Measurements from ENCODE around the gene UQCC2.

UQCC2 gene

DNA sequence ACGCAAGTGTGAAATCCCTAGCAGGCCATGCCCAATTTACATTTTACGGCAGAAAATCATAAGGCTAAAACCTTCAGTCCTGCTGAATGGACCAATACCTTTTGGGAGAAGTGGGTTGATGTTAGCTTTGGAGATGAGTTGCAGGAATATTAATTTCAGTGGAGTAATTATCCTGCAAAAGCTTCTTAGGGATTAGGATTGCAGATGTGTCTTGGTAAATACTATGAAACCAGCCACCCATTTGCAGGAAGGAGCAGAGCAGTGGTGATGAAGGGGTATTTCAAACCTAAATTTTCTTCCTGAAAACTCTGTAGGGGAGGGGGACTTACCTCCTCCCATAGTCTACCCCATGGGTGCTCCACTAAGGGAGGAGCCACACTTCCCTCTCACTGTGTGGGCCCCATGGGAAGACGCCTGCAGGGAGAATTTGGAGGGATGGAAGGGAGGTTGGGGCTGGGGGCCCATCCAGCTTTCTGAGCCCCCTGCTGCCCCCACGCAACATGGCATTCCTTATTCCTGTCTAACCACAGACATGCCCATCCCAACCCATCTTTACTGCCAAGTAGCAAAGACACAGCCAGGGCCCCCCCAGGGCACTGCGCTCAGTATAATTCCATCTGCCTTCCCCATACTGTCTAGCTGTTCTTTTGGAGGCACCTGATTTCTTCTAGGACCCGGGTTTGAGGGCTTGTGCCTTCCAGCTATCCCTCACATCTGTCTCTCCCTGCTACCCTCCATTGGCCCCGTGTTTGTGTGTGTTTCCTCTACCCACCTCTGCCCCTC is 14.6 kb upstream of the UQCC2 start:
- no peak for DNase-seq (ENCODE audit: low read depth in 2 of 2)

- DNase-seq (ENCODE audit: low read depth in 2 of 2), result no peak
Observed at GRCh38 chr6:33725222-33725621, 13.7 kb upstream of the UQCC2 start.

DNA sequence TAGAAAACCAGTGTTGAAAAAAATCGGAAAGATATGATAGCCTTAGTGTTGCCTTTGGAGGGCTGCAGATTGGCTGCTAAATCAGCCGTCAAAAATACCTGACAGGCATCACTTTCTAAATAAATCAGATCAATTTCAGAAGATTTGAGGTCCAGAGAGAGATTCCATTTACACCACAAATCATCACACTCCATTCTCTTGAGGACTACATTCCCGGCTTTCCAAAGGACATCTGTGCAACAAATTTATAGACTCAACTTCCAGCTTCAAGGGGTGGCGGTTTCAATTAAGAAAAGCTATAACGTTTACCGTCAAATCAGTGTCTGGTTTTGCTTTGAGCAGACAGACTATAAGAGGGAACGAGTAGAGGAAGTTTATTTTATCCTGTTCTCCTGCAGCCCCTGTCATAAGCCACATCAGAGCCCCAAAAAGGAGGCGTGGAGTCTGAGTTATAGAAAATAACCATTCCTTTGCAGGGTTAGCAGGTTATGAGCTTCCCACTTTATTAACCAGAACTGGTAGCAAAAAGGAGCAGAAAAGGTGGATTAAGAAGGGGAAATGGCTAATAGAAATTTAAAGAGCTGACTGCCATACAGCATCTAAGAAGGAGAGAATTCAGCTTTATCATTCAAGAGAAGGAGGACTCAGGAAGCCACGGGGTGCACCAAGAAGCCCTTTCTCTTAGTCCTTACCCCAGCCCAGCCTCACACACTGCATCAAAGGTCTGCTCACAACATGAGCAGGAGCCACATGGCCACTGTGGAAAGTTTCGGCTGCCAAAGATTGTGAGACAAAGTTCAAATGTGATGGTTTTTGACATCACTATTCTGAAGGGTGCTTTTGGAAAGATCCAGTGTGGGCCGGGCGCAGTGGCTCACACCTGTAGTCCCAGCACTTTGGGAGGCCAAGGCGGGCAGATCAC is 12.9 kb upstream of the UQCC2 start:
- DNase-seq (ENCODE audit: low read depth in 2 of 2), result no peak

DNA sequence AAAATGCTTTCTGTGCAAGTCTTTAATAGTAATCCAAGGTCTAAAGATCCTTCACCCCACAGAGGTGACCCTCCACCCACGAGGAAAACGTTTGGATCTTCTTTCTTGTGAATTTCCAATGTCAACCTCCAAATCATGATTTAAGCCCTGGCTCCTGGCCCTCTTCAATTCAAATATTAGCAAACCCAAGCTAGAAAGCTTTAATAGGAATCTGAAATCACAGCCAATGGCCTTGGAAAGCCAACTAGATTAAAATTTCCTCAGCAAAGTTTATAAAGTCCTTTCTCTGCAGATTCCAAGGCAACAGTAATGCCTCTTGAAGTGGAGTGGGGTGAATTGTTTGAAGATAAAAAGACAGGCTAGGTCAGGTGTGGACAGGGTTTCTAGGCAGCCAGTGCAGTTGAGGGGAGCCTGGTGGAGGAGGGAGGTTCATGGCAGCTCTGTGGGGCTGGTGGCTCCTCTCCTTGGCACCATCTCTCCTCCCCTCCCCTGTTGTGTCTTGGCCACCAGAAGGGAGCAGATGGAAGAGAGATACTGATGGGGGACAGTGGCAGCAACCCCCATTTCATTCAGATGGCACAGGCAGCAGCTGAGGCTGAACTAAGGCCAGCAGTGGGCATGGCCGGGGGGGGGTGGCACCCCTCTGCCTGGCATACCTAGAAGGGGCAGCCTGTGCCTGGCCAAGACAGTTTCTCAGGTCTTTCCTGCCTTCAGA is 12.0 kb upstream of the UQCC2 start:
- no peak for DNase-seq (ENCODE audit: low read depth in 2 of 2)

- DNase-seq (ENCODE audit: low read depth in 2 of 2), result no peak
Observed at GRCh38 chr6:33722103-33722623, 10.7 kb upstream of the UQCC2 start.

- no peak for DNase-seq (ENCODE audit: low read depth in 2 of 2)
Observed at GRCh38 chr6:33721508-33721907, 10.0 kb upstream of the UQCC2 start.

- no peak for DNase-seq (ENCODE audit: low read depth in 2 of 2)
Observed at GRCh38 chr6:33720998-33721397, 9.5 kb upstream of the UQCC2 start.

DNA sequence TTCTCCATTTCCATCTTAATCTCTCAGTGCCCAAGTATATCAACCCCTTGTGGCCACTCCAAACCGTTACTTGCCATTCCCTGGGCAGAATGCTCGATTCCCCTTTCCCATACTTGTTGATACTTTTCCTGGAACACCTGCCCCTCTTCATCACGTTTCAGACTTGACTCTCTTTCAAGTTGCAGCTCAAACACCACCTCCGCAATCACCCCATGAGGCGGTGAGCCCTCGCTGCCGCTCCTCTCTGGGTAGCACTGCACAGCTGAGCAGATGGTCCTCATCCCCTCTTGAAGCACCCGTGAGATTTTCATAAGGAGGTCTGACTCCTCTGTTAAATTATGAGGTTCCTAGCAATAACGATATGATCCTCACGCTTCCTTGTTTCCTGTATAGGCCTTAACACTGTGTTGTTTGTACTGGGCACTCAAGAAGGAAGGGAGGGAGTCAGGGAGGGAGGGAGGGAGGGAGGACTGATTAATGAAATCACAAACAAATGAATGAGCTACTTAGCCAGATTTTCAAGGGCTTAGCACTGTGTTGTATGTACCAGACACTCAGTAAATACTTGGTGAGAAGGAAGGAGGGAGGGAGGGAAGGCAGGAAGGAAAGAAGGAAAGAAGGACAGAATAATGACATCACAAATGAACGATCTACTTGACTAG is 8.0 kb upstream of the UQCC2 start:
- DNase-seq (ENCODE audit: low read depth in 2 of 2), result no peak

DNA sequence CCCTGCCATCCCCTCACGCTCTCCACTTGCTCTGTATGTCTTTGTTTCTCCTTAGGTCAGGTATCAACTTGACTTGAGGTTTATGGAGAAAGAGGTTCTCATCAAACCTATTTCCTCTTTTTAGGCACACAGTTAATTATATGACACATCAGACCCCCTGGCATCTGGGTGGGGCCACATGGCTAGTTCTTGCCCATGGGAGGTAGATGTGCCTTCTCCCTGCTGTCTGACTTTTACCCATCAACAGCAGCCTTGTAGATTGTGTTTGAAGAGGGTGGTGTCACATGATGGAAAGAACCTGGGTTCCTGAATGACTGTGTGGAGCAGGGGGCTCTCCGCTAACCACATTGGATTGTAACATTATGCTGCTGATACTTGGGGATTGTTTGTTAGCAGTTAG is 7.2 kb upstream of the UQCC2 start:
- no peak for DNase-seq (ENCODE audit: low read depth in 2 of 2)

GRCh38 chr6:33717934-33718455 is 6.5 kb upstream of the UQCC2 start:
- no peak for DNase-seq (ENCODE audit: low read depth in 2 of 2)

- DNase-seq (ENCODE audit: low read depth in 2 of 2), result no peak
Observed at GRCh38 chr6:33716890-33717632, 5.6 kb upstream of the UQCC2 start.

DNA sequence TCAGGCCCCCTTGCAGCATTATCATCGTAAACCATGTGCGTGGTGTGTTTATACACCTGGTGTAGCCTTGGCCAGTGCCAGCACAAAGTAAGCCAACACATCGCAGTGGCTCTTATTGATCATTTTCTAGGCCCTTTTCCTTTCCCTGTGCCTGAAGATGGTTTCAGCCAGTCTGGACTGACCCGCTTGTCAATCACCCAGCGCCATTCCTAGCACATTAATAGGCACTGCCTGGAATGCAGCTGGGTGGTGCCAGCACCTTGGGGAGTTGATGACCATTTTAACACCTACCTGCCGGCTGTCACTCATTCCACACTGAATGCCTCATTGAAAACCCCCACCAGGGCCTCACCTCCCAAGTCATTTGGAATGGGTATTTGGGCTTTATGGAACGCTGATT is 4.9 kb upstream of the UQCC2 start:
- DNase-seq (ENCODE audit: low read depth in 2 of 2), result no peak

- DNase-seq (ENCODE audit: low read depth in 2 of 2), result no peak
Observed at GRCh38 chr6:33714385-33715040, 3.0 kb upstream of the UQCC2 start.

GRCh38 chr6:33713786-33714185 is 2.3 kb upstream of the UQCC2 start:
- no peak for DNase-seq (ENCODE audit: low read depth in 2 of 2)

- no peak for DNase-seq (ENCODE audit: low read depth in 2 of 2)
Observed at GRCh38 chr6:33712914-33713313, 1.4 kb upstream of the UQCC2 start.

DNA sequence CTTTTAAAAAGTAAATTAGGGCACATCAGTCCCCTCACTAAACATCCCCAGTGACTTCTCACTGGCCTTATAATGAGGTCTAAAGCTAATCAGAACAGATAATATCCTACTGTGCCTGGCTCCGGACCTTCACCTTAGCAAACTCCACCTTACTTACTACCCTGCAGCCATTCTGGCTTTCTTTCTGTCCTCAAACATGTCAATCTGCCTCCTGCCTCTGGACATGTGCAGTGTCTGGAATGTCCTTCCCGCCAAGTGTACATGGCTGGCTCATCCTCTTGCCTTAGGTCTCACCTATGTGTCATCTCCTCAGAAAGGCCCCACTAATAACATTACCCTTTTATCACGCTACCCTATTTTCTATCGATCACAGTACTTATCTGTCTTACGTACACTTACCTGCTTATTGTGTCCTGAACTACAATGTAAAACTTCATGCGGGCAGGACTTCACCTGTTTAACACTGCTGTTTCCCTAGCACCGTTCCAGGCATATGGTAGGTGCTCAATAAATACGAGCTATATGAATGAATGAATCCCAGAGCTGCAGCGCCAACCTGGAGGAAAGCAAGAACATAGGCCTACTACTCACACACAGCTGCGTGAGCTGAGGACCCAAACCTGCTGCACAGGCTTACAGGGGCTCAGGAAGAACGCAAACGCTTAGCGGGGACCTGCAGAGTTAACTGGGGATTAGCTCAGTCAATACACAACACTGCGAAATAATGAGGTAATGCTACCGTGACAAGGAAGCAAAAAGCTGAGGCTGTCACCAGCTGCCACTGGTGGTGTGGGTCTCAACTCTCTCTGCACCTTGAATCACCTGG is 991 bp downstream of the UQCC2 start:
- DNase-seq (ENCODE audit: low read depth in 2 of 2), result no peak

- no peak for DNase-seq (ENCODE audit: low read depth in 2 of 2)
Observed at GRCh38 chr6:33709605-33710295, 1.8 kb downstream of the UQCC2 start.

DNA sequence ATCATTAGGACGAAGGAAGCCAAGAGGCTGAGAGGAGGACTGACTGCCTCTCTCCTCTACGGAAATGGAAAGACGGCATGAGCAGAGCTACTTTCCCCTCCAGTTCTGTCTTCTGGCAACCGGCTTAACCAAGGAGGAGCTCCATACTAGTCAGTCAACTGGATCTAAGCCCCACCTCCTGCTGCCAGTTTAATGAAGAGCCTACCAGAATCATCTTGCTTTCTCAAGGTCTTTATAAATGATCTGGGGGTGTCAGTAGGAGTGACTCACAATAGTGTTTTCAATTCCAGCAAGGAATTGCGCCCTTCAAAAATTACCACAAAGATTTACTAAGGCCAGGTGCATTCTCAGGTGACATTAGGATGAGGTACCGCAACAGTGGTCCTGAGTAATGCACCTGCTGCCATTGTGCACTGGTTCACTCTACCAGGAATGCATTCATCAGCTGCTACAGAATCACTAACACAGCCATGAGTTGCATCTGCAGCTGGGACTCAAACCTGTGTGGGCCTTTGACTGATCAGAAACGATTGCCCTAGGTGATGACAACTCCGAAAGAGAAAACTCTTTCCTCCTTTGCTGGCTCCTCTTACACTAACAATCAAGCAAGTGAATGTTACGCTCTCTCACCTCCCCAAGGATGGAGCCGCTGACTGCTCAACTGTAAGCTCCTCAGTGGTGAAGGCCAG is 2.8 kb downstream of the UQCC2 start:
- DNase-seq (ENCODE audit: low read depth in 2 of 2), result no peak

Data from activated CD4-positive, alpha-beta T cell treated with anti-CD3 and anti-CD28 coated beads for 24 hours (primary cell).